ENCODE results near the gene PARD3.

DNA sequence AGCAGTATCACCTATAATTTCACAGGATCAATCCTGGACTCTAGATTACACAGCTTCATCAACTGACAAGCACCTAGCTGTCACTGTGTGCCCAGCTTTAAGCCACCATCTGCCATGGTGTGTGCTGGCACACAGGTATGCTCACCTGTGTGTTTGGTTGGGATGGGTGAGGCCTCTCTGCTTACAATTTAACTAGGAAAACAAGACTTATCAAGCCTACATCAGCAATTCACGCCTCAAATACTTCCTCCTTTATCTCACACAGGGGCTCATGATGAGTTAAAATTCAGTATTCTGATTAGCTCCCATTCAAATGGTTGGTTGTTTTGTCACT, 608.2 kb downstream of the PARD3 start:
- TF ChIP-seq, protein P1, sequence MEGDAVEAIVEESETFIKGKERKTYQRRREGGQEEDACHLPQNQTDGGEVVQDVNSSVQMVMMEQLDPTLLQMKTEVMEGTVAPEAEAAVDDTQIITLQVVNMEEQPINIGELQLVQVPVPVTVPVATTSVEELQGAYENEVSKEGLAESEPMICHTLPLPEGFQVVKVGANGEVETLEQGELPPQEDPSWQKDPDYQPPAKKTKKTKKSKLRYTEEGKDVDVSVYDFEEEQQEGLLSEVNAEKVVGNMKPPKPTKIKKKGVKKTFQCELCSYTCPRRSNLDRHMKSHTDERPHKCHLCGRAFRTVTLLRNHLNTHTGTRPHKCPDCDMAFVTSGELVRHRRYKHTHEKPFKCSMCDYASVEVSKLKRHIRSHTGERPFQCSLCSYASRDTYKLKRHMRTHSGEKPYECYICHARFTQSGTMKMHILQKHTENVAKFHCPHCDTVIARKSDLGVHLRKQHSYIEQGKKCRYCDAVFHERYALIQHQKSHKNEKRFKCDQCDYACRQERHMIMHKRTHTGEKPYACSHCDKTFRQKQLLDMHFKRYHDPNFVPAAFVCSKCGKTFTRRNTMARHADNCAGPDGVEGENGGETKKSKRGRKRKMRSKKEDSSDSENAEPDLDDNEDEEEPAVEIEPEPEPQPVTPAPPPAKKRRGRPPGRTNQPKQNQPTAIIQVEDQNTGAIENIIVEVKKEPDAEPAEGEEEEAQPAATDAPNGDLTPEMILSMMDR (IDR thresholded peaks at IDR 0.05): no peak
- no peak for TF ChIP-seq POLR2A (IDR thresholded peaks at IDR 0.05)
